Thymus (tissue), 11 donors: ENCODE data around the gene UPF1. TPM values are rescaled to one million over a fixed set of nuclear protein-coding genes. Genes with fewer than 3 reads are reported as not detected.

ENCODE experiments used
- DNase-seq, 9 donors: peaks; one replicate each; pipeline ENCODE4 v3.0.0-alpha.2; 2013; ENCODE audit warnings: low spot score in 9 of 9, low read depth in 6 of 9, missing footprints in 1 of 9
- H3K27ac ChIP-seq, 2 donors: one replicate each; pipeline ENCODE4 v1.5.1; 2013; ENCODE audit warnings: control low read depth in 1 of 2, low read depth in 1 of 2, low read length in 1 of 2, mild to moderate bottlenecking in 1 of 2, moderate library complexity in 1 of 2
- H3K27me3 ChIP-seq, 2 donors: one replicate each; pipeline ENCODE4 v1.5.1; 2013; ENCODE audit warnings: low read length in 1 of 2; ENCODE audit not compliant: control insufficient read depth in 2 of 2, insufficient read depth in 1 of 2
- H3K36me3 ChIP-seq, 2 donors: one replicate each; pipeline ENCODE4 v1.5.1; 2013; ENCODE audit warnings: low read length in 1 of 2, mild to moderate bottlenecking in 1 of 2, moderate library complexity in 1 of 2; ENCODE audit not compliant: control insufficient read depth in 2 of 2, insufficient read depth in 2 of 2
- H3K4me1 ChIP-seq, 2 donors: one replicate each; pipeline ENCODE4 v1.5.1; 2013; ENCODE audit warnings: low read length in 2 of 2; ENCODE audit not compliant: control insufficient read depth in 2 of 2, insufficient read depth in 2 of 2
- H3K4me3 ChIP-seq, 2 donors: one replicate each; pipeline ENCODE4 v1.5.1; 2013; ENCODE audit warnings: low read length in 2 of 2, control low read depth in 1 of 2, mild to moderate bottlenecking in 1 of 2
- H3K9me3 ChIP-seq, 2 donors: one replicate each; pipeline ENCODE4 v1.5.1; 2013; ENCODE audit warnings: low read length in 1 of 2, mild to moderate bottlenecking in 1 of 2; ENCODE audit not compliant: control insufficient read depth in 2 of 2, insufficient read depth in 1 of 2
- WGBS: extraction: QIAGEN DNeasy Blood & Tissue Kit; methylation state at CpG from one replicate; pipeline ENCODE4 v1.1.7; 2013; 5-methylcytosine and 5-hydroxymethylcytosine counted together
- polyA plus RNA-seq: library from polyadenylated mRNA; stranded (reverse); fragments of 200-250 nt; gene quantifications from one replicate; pipeline ENCODE4 v1.2.3, GENCODE V29; 2013
- total RNA-seq: library from RNA; stranded (reverse); fragments of 120-200 nt; gene quantifications from one replicate; pipeline ENCODE4 v1.2.4, GENCODE V29; 2013
- donor health status: healthy.

Gene UPF1
- total and polyA plus RNA-seq, 2 donors: 25.4 to 61.0 TPM

DNA sequence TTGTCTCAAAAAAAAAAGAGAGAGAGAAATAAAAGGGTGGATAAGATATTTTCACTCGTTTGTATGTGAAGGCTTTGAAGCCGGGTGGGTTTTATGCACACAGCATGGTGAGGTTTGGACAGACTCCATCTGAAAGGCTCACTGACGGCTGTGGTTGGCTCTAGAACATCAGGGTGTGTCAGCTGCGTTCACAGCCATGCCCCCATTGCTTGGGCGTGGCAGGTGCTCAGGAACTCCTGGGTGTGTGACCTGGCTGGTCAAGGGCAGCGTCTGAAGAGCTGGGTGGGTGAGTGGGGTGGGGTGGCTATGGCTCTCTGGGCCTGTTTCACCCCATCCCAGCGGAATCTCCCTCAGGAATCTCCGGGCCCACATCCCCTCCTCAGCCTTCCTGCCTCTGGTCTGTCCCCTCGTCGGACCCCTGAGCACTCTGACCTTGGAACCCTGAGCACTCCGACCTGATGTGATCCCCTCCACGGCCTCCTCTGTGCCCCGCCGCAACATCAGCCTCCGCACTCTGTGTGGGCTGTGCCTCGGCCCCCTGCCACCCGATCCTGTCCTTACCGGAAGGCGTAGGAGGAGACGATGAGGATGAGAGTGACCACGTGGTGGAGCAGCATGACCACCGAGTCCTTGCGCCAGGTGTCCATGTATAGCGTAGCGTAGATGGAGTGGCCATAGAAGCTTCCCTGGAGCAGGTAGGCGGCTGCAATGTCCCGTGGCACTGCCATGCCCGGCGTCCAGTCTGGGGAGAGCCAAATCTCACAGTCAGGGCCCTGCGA lies 52.0 kb downstream of the UPF1 start:
- Histone ChIP-seq H3K27ac (no peak overlapping the region), H3K4me3 (no peak overlapping the region), H3K27me3 (no peaks in the 10 kb centered on the region), H3K9me3 (peaks cover 0 to 11% of the 10 kb centered on the region in 2 donors), H3K36me3 (no peaks in the 10 kb centered on the region), H3K4me1 (no peaks in the 10 kb centered on the region)
- 93% methylated on average over 30 of the region's 30 CpGs for WGBS
- no peak for DNase-seq

DNA sequence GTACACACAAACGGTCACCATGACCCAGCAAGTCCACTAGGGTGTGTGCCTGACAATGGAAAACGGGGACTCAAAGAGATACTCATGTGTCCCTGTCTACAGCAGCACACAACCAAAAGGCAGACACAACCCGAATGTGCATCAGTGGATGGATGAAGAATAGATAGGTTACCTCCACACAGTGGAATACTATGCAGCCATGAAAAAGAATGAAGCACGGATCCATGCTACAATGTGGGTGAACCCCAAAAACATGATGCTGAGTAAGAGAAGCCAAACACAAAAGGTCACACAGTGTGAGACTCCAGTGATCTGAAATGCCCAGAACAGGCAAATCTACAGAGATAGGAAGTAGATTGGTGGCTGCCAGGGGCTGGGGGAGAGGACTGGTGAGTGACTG lies 55.2 kb downstream of the UPF1 start:
- Histone ChIP-seq H3K27ac (no peak overlapping the region), H3K9me3 (peaks cover 0 to 6% of the 10 kb centered on the region in 2 donors), H3K4me3 (no peak overlapping the region), H3K36me3 (no peaks in the 10 kb centered on the region), H3K4me1 (no peaks in the 10 kb centered on the region), H3K27me3 (peaks cover 0 to 8% of the 10 kb centered on the region in 2 donors)
- 98% methylated on average over 4 of the region's 4 CpGs for WGBS
- no peak for DNase-seq

- H3K4me3 ChIP-seq: no peak overlapping the region
- no peaks in the 10 kb centered on the region for H3K4me1 ChIP-seq
- 90% methylated on average over 10 of the region's 10 CpGs for WGBS
- no peak for DNase-seq
- H3K27ac ChIP-seq: no peak overlapping the region
- no peaks in the 10 kb centered on the region for H3K36me3 ChIP-seq
- H3K9me3 ChIP-seq: peaks cover 0 to 6% of the 10 kb centered on the region in 2 donors
- peaks cover 17 to 35% of the 10 kb centered on the region in 2 donors for H3K27me3 ChIP-seq
Observed at GRCh38 chr19:18889949-18890745, 58.4 kb downstream of the UPF1 start.

DNA sequence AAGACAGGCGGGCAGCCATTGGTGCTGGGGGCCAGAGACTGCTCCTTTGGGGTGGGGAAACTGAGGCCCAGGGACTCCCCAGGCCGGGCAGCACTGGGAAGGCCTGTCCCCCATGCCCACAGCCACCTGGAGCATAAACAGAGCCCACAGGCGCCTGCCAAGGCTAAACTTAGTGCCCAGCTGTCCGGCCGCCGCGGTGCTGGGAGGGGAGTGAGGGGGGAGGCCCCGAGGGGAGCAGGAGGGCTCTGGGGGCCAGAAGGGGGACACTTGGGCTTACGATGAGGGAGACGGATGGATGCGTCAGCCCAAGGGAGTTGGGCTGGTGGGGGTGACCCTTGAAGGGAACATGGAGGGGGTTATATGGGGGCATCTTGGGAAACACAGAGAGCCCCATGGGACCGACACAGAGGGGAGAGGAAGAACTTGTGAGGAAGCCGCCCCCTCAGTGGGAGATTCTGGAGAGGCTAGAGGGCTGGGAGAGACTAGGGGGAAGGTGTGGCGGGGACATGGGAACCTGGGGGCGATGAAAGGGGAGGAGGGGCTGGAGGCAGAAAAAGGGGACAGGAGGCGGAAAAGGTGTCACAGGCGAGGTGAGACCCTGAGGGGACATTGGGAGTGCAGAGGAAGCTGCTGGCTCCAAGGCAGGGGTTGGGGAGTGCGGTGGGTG lies 62.0 kb downstream of the UPF1 start:
- Histone ChIP-seq H3K36me3 (peaks cover 0 to 4% of the 10 kb centered on the region in 2 donors), H3K9me3 (no peaks in the 10 kb centered on the region), H3K4me3 (no peak overlapping the region), H3K27me3 (peaks cover 38 to 57% of the 10 kb centered on the region in 2 donors), H3K4me1 (peaks cover 4 to 5% of the 10 kb centered on the region in 2 donors), H3K27ac (no peak overlapping the region)
- no peak for DNase-seq
- 79% methylated on average over 18 of the region's 18 CpGs for WGBS

GRCh38 chr19:18894254-18895037 lies 62.7 kb downstream of the UPF1 start:
- DNase-seq: no peak
- Histone ChIP-seq H3K9me3 (no peaks in the 10 kb centered on the region), H3K4me3 (no peak overlapping the region), H3K36me3 (peaks cover 5 to 11% of the 10 kb centered on the region in 2 donors), H3K27me3 (peaks cover 38 to 57% of the 10 kb centered on the region in 2 donors), H3K27ac (no peak overlapping the region), H3K4me1 (peaks cover 4 to 5% of the 10 kb centered on the region in 2 donors)
- 20% methylated on average over 28 of the region's 28 CpGs for WGBS

DNA sequence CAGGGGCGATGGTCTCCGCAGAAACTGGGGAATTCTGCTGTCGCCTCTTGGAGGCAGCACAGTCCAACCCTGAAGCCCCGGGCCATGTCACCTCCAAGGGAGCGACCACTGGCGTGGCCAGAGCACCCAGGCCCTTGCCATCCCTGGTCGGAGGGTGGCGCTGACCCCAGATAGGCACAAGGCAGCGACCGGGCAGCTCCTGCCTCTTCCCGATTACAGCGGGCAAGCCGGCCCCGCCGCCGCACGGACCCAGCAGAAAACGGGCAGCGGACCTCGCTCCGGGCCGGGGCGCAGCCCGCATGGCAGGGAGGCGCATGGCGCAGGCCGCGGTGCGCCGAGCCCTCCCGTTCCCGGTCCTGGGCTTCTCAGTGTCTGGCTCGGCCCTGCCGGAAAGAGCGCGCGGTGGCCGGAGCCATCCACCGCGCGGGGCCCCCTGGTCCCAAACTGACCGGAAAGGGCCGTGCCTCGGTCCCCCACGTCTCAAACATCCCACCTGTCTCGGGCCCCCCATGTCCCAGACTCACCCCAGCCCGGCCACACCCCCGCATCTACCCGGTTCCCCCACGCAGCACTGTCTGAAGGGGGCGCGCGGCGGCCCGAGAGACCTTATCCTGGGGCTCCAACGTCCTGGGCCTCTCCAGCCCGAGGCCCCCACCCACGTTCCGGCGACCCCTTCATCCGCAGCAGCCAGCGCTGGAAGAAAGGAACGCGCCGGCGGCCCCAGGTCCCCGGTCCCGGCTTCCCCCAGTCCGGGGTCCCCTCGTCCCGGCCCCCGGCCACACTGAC lies 63.5 kb downstream of the UPF1 start:
- H3K27ac ChIP-seq: no peak overlapping the region
- 2% methylated on average over 72 of the region's 72 CpGs for WGBS

DNA sequence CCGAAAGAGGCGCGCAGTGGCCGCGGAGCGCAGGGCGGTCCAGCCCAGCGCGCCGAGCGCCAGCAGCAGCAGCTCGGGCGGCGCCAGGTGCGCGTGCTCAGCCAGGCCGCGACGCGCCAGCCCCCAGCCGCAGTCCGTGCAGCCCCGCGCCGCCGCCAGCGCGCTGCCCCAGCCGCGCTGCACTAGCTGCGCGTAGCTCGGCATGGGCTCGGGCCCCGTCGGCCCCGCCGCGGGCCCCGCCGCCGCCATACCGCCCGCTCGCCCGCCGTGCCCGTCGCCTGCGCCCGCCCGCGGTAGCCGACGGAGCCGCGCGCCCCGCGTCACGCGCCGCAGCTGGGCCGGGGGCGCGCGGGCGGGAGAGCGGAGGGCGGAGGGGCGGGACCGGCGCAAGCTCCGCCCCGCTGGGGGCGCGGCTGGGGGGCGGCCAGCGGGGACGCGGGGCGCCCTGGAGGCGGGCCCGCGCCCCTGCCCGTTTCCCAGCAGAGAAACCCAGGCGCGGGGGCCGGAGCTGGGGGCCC lies 64.1 kb downstream of the UPF1 start, which contains the start of gene CERS1:
TSS of gene CERS1 (minus strand) at position 335 of the 518 bp plus-strand sequence. CDS start at position 249, 86 bp downstream.
- Histone ChIP-seq H3K4me3 (peak within 1 kb of the TSS in 1 of 2 donors; percentile 49), H3K27ac (no peak within 1 kb of the TSS), H3K27me3 (peaks cover 38 to 53% of the 10 kb centered on the region in 2 donors), H3K9me3 (no peaks in the 10 kb centered on the region), H3K4me1 (peaks cover 4 to 5% of the 10 kb centered on the region in 2 donors), H3K36me3 (peaks cover 16 to 26% of the 10 kb centered on the region in 2 donors)
- DNase-seq: peak in 1 of 9 donors; percentile 31
- under 1% methylated on average over 88 of the region's 89 CpGs for WGBS

More for the DNA sequence above, 63.5 kb downstream of the UPF1 start:
- peaks cover 4 to 5% of the 10 kb centered on the region in 2 donors for H3K4me1 ChIP-seq
- no peak for DNase-seq
- no peaks in the 10 kb centered on the region for H3K9me3 ChIP-seq
- H3K27me3 ChIP-seq: peaks cover 38 to 53% of the 10 kb centered on the region in 2 donors
- peak overlapping the region in 1 of 2 donors; percentile 49 for H3K4me3 ChIP-seq
- H3K36me3 ChIP-seq: peaks cover 12 to 19% of the 10 kb centered on the region in 2 donors
